Neuron (in vitro differentiated cells): ENCODE results near the gene PCED1B.

Experiments
- H2AFZ ChIP-seq: one replicate; pipeline ENCODE4 v1.6.1; 2013; ENCODE audit warnings: low read depth, mild to moderate bottlenecking, inconsistent platforms, low read length, moderate library complexity
- H3K27me3 ChIP-seq: one replicate; pipeline ENCODE4 v1.6.1; 2013; ENCODE audit warnings: low read length; ENCODE audit not compliant: insufficient read depth
- H3K36me3 ChIP-seq: one replicate; pipeline ENCODE4 v1.6.1; 2013; ENCODE audit warnings: low read length; ENCODE audit not compliant: insufficient read depth
- H3K4me1 ChIP-seq: one replicate; pipeline ENCODE4 v1.6.1; 2013; ENCODE audit warnings: low read length; ENCODE audit not compliant: insufficient read depth
- H3K4me3 ChIP-seq: 2 replicates; pipeline ENCODE4 v1.5.1; 2013; ENCODE audit warnings: mild to moderate bottlenecking, low read length, moderate library complexity
- H3K9me3 ChIP-seq: one replicate; pipeline ENCODE4 v1.6.1; 2013; ENCODE audit warnings: low read length

PCED1B gene

GRCh38 chr12:47085815-47086252 lies 6.4 kb downstream of the PCED1B start:
- H3K9me3 ChIP-seq: no peaks in the 10 kb centered on the region
- H3K4me1 ChIP-seq: no peaks in the 10 kb centered on the region
- no peak overlapping the region for H3K4me3 ChIP-seq

DNA sequence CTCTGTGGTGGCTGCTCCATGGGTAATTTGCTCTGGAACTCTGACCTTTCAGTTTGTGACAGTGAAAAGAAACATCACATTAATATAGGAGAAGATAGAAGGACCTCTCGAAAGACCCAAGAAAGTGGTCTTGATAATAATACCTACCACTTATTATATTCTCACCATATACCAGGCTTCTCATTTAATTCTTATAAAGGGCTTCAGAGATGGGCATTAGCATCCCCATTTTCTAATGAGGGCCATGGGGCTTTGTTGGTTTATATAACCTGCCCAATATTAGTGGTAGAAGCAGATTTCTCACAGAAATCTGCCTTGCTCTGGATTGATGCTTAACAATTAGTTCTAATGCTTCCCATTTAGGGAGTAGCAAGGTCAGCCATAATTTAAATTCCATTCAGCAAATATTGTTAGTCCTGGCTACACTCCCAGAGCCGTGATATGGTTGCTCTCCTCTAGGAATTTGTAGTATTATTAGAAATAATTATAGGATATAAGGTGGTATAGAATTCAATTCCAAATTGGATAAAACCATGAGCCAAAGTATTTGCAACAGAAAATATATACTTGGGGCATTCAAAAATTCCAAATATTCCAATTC lies 7.8 kb downstream of the PCED1B start:
- Histone ChIP-seq H3K4me3 (no peak overlapping the region), H2AFZ (no peak overlapping the region), H3K27me3 (no peaks in the 10 kb centered on the region), H3K4me1 (no peaks in the 10 kb centered on the region), H3K36me3 (no peaks in the 10 kb centered on the region), H3K9me3 (no peaks in the 10 kb centered on the region)

More at GRCh38 chr12:47085815-47086252, 6.4 kb downstream of the PCED1B start:
- Histone ChIP-seq H3K36me3 (no peaks in the 10 kb centered on the region), H2AFZ (no peak overlapping the region), H3K27me3 (peaks cover 12% of the 10 kb centered on the region)

GRCh38 chr12:47088021-47088944 lies 8.9 kb downstream of the PCED1B start:
- no peaks in the 10 kb centered on the region for H3K36me3 ChIP-seq
- H3K4me3 ChIP-seq: no peak overlapping the region
- H3K9me3 ChIP-seq: no peaks in the 10 kb centered on the region
- H2AFZ ChIP-seq: no peak overlapping the region
- H3K27me3 ChIP-seq: no peaks in the 10 kb centered on the region
- no peaks in the 10 kb centered on the region for H3K4me1 ChIP-seq

- Histone ChIP-seq H3K9me3 (no peaks in the 10 kb centered on the region), H3K36me3 (no peaks in the 10 kb centered on the region), H3K4me1 (no peaks in the 10 kb centered on the region), H2AFZ (no peak overlapping the region), H3K4me3 (no peak overlapping the region), H3K27me3 (no peaks in the 10 kb centered on the region)
These were observed 11.6 kb downstream of the PCED1B start for GRCh38 chr12:47091009-47091408.

DNA sequence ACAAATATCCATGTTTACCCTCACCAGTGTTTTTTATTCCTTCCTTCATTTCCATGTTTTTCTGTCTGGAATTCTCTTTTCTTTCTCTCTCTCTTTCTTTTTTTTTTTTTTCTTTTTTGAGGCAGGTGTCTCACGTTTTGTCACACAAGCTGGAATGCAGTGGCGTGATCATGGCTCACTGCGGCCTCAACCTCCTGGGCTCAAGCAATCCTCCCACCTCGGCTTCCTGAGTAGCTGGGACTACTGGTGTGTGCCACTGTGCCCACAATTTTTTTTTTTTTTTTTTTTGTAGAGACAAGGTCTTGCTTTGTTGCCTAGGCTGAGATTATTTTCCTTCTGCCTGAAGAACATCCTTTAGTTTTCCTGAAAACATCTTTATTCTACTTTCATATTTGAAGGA lies 15.4 kb downstream of the PCED1B start:
- Histone ChIP-seq H3K27me3 (no peaks in the 10 kb centered on the region), H3K4me3 (no peak overlapping the region), H3K9me3 (no peaks in the 10 kb centered on the region), H3K36me3 (no peaks in the 10 kb centered on the region), H3K4me1 (no peaks in the 10 kb centered on the region), H2AFZ (no peak overlapping the region)

DNA sequence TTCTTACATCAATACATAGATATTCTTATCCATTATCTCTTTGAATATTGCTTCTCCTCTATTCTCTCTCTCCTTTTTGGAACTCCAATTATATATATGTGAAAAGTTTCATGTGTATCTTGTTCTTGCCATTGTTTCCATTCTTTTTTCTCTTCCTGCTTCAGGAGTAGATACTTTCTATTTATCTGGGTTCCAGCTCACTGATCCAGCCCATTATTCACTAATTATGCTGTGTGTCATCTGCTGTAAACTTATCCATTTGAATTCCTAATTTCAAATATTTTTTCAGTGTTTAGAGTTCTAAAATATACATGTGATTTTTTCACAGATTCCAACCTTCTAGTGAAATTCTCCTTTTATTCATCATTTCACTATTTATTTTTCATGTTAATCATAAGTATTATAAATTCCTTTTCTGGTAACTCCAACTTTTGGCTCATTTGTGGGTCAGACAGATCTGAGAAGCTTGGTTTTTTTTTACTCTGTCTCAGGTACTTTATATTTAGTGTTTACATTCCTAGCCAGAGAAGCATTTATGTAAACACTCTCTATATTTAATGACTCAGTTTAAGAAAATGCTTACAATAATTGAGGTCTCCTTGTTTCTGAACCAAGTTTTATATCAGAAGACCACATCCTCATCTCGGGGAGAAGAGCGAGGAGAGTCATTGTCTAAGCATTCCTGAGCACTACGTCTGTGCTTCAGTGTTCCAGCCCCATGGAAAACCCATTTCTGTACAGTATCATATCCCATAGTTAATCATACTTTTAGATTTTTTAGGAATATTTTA lies 16.2 kb downstream of the PCED1B start:
- Histone ChIP-seq H2AFZ (no peak overlapping the region), H3K27me3 (no peaks in the 10 kb centered on the region), H3K9me3 (no peaks in the 10 kb centered on the region), H3K36me3 (no peaks in the 10 kb centered on the region), H3K4me3 (no peak overlapping the region), H3K4me1 (no peaks in the 10 kb centered on the region)

- H2AFZ ChIP-seq: no peak overlapping the region
- H3K9me3 ChIP-seq: no peaks in the 10 kb centered on the region
- H3K4me3 ChIP-seq: no peak overlapping the region
- no peaks in the 10 kb centered on the region for H3K4me1 ChIP-seq
- H3K27me3 ChIP-seq: no peaks in the 10 kb centered on the region
- H3K36me3 ChIP-seq: no peaks in the 10 kb centered on the region
These were observed 18.0 kb downstream of the PCED1B start for GRCh38 chr12:47097276-47097896.

DNA sequence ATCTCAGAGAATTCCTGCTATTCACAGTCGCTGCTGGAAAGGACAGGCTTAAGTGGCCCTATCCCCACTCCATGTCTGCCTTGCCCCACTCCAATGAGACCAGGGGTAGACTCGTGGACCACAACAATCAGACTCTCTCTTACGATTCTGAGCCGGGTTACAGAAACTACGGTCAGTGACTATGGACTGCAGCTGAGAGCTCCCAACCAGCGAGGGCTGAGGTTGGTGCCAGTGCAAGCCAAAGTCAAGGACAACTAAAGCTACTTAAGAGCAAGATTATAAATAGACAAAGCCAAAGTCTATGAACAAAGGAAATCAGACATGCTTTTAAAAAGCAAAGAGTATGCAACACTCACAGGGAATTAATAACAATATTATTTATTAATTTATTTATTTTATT lies 18.7 kb downstream of the PCED1B start:
- H3K4me1 ChIP-seq: no peaks in the 10 kb centered on the region
- no peaks in the 10 kb centered on the region for H3K27me3 ChIP-seq
- no peaks in the 10 kb centered on the region for H3K9me3 ChIP-seq
- H3K4me3 ChIP-seq: no peak overlapping the region
- H2AFZ ChIP-seq: no peak overlapping the region
- no peaks in the 10 kb centered on the region for H3K36me3 ChIP-seq

DNA sequence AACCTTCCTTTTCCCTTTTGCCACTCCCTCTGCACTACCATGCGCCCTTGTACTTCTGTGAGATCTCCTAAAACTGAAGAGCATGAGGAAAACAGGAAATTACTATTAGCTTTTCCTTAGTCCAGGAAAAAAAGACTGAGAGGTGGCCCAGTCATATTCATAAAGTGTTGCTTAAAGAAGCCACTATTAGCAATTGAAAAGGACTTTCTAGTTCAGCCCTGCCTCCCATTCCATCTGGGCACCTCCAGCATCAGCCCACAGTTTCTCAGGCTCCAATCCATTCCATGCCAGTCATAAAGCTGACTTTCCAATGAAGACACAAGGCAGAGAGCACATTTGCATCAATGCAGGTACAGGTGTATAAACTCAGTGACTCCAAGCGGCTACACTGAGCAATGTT lies 20.2 kb downstream of the PCED1B start:
- H3K4me1 ChIP-seq: no peaks in the 10 kb centered on the region
- H3K36me3 ChIP-seq: no peaks in the 10 kb centered on the region
- no peak overlapping the region for H2AFZ ChIP-seq
- no peaks in the 10 kb centered on the region for H3K9me3 ChIP-seq
- H3K4me3 ChIP-seq: no peak overlapping the region
- H3K27me3 ChIP-seq: no peaks in the 10 kb centered on the region

DNA sequence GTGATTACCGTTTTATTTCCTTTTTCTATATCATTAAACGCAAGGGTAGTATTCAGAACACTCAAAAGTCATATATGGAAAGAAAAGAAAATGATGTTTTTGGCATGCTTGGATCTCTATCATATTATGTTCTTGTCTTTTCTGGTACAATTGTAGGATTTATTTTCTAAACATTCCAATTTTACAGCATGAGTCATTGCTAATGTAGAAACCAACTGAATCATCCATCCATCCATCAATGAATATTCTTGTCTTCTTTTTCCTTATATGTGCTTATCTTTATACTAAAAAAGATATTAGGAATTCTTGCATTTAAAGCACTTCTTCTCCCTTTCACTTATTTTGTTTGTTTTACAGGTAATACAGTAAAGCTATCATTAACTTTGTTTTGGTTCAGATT lies 20.7 kb downstream of the PCED1B start:
- no peaks in the 10 kb centered on the region for H3K4me1 ChIP-seq
- H2AFZ ChIP-seq: no peak overlapping the region
- no peaks in the 10 kb centered on the region for H3K27me3 ChIP-seq
- H3K9me3 ChIP-seq: no peaks in the 10 kb centered on the region
- H3K36me3 ChIP-seq: no peaks in the 10 kb centered on the region
- H3K4me3 ChIP-seq: no peak overlapping the region

DNA sequence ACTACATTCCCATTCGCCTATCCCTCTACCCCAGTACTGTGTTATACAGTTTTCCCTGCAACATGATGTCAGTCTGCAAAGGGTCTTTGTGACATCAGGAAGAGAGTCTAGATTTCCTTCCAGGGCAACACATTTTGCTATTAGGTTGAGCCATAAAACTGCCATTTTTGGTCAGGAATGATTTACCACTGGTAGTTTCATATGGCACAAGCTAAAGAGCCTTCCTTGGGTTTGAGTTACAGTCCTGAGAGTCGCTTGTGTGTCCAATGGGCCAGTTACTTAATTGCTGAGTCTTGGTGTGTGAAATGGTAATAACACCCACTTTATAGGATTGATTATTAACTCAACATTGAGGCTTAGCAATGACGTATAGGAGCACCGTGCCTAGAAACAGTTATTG lies 23.0 kb downstream of the PCED1B start:
- no peaks in the 10 kb centered on the region for H3K36me3 ChIP-seq
- H3K4me3 ChIP-seq: no peak overlapping the region
- H3K27me3 ChIP-seq: no peaks in the 10 kb centered on the region
- no peaks in the 10 kb centered on the region for H3K9me3 ChIP-seq
- H2AFZ ChIP-seq: no peak overlapping the region
- no peaks in the 10 kb centered on the region for H3K4me1 ChIP-seq

DNA sequence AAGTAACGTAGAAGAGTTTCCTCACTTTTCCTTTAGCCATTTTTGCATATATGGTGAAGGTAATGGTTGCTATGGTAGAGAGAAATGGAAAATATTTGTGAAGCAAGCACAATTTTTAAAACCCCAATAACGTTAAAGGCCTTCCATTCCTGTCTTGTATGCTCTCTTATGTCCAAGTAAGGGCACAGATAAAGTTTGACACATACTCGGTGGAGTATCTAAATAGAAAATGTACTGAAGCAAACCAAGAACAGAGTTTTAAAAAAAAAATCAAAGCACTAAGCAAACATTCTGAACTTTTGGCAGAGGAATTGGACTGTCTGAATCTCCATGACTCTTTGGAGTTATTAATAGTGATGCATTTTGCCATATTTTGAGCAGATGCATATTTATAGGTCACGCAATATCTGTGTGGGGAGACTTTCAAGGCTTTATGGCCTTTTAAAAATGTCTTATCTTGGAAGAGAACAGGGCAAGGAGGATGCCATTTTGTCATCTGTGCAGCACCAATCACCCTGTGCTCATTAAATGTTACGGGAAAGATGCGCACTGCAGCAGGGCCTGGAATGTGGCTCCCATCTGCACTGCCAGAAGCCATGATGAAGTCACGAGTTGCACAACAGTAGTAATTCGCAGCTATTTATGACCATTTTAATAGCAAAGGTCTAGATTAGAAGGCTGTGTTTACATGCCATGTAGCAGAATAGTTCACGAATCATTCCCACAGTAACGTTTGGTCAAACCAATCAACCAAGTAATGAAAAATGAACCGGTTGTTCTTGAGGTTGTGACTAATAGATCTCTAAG lies 23.6 kb downstream of the PCED1B start:
- Histone ChIP-seq H3K27me3 (no peaks in the 10 kb centered on the region), H3K9me3 (no peaks in the 10 kb centered on the region), H3K36me3 (no peaks in the 10 kb centered on the region), H3K4me1 (no peaks in the 10 kb centered on the region), H3K4me3 (no peak overlapping the region), H2AFZ (no peak overlapping the region)
